PC-9 (cell line): ENCODE data around the gene ZNF655. TPM values are rescaled to one million over a fixed set of nuclear protein-coding genes. Genes with fewer than 3 reads are reported as not detected.

Experiments
- Bru-seq: library from RNA; stranded (reverse); fragments of 400-500 nt; gene quantifications from one replicate; lab custom pipeline; 2021; lab: Mats Ljungman, UMichigan
- BruChase-seq, 2 experiments: library from RNA; stranded (reverse); fragments of 400-500 nt; gene quantifications; one replicate each; lab custom pipeline; 2021; lab: Mats Ljungman, UMichigan
- BruUV-seq: library from RNA; stranded (reverse); fragments of 400-500 nt; replicated peaks from 2 replicates; lab custom pipeline; 2021; lab: Mats Ljungman, UMichigan
- CTCF ChIA-PET: fragments of 300-600 bp; sonication (Branson Sonifier 250); formaldehyde crosslinking; loops from one replicate; lab custom pipeline; 2022; ENCODE audit warnings: antibody characterized with exemption; lab: Charles Lee
- POLR2A ChIA-PET: fragments of 300-600 bp; sonication (Branson Sonifier 250); formaldehyde crosslinking; loops from one replicate; lab custom pipeline; 2022; ENCODE audit warnings: antibody characterized with exemption; ENCODE audit not compliant: unreplicated experiment; lab: Charles Lee
- DNase-seq, 2 experiments: peaks; one replicate each; pipeline versions ENCODE4 v3.0.0 to v3.0.0-alpha.2; 2015 to 2022; ENCODE audit warnings: mixed read lengths in 1 of 2
- H2AFZ ChIP-seq: fragments of 200-600 bp; sonication (generic); 2 replicates; pipeline ENCODE4 v1.8.1; 2017; ENCODE audit warnings: antibody characterized with exemption
- H3F3A ChIP-seq: fragments of 200-600 bp; sonication (generic); 2 replicates; pipeline ENCODE4 v1.8.1; 2017; ENCODE audit warnings: antibody characterized with exemption, mild to moderate bottlenecking, low read depth; ENCODE audit not compliant: insufficient read depth
- H3K27ac ChIP-seq: fragments of 200-600 bp; sonication (generic); 2 replicates; pipeline ENCODE4 v1.6.1; 2016; ENCODE audit warnings: mixed run types
- H3K27me3 ChIP-seq: fragments of 200-600 bp; sonication (generic); 2 replicates; pipeline ENCODE4 v1.6.1; 2016; ENCODE audit warnings: low read depth, mixed run types; ENCODE audit not compliant: insufficient read depth
- H3K36me3 ChIP-seq: fragments of 200-600 bp; sonication (generic); 2 replicates; pipeline ENCODE4 v1.6.1; 2016; ENCODE audit warnings: low read depth, mixed run types
- H3K4me1 ChIP-seq: fragments of 200-600 bp; sonication (generic); replicated peaks from 2 replicates; pipeline ENCODE4 v1.6.1; 2016; ENCODE audit warnings: mixed run types; ENCODE audit not compliant: insufficient read depth
- H3K4me2 ChIP-seq: fragments of 200-600 bp; sonication (generic); 2 replicates; pipeline ENCODE4 v1.6.1; 2017; ENCODE audit warnings: mixed run types
- H3K4me3 ChIP-seq: fragments of 200-600 bp; sonication (generic); 2 replicates; pipeline ENCODE4 v1.6.1; 2016; ENCODE audit warnings: mixed run types
- H3K79me2 ChIP-seq: fragments of 200-600 bp; sonication (generic); 2 replicates; pipeline ENCODE4 v1.6.1; 2017; ENCODE audit warnings: low read depth, mixed run types
- H3K9me2 ChIP-seq: fragments of 200-600 bp; sonication (generic); 2 replicates; pipeline ENCODE4 v1.8.1; 2017; ENCODE audit warnings: mild to moderate bottlenecking; ENCODE audit not compliant: insufficient read depth
- H3K9me3 ChIP-seq: fragments of 200-600 bp; sonication (generic); 2 replicates; pipeline ENCODE4 v1.8.1; 2016; ENCODE audit warnings: low read depth; ENCODE audit not compliant: insufficient read depth
- H4K20me1 ChIP-seq: fragments of 200-600 bp; sonication (generic); 2 replicates; pipeline ENCODE4 v1.8.1; 2017; ENCODE audit not compliant: insufficient read depth
- EZH2 ChIP-seq: fragments of 200-600 bp; sonication (generic); IDR thresholded peaks from 2 replicates; pipeline ENCODE4 v1.8.0; 2017; ENCODE audit warnings: antibody characterized with exemption, low read depth
- intact Hi-C: fragments of 100-400 bp; cut with micrococcal nuclease; formaldehyde crosslinking; loops from one replicate; pipeline ENCODE4 v1.10.0; 2022; ENCODE audit not compliant: unreplicated experiment
- long read RNA-seq: library from polyadenylated mRNA; stranded (forward); transcript quantifications from one replicate; pipeline ENCODE4 v2.0.0, GENCODE V29; 2022
- total RNA-seq: library from RNA; stranded (reverse); gene quantifications from 2 replicates; pipeline ENCODE4 v1.2.3, GENCODE V29; 2021
- TF ChIP-seq, protein P1 (sequence below): fragments of 200-600 bp; sonication (generic); conservative IDR thresholded peaks from 2 replicates; pipeline ENCODE4 v1.6.1; 2017; ENCODE audit warnings: mixed run types, antibody characterized with exemption, mild to moderate bottlenecking, moderate library complexity

ZNF655 gene, protein sequence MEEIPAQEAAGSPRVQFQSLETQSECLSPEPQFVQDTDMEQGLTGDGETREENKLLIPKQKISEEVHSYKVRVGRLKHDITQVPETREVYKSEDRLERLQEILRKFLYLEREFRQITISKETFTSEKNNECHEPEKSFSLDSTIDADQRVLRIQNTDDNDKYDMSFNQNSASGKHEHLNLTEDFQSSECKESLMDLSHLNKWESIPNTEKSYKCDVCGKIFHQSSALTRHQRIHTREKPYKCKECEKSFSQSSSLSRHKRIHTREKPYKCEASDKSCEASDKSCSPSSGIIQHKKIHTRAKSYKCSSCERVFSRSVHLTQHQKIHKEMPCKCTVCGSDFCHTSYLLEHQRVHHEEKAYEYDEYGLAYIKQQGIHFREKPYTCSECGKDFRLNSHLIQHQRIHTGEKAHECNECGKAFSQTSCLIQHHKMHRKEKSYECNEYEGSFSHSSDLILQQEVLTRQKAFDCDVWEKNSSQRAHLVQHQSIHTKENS
- 75.6 and 83.0 TPM in 2 replicates for total RNA-seq
- percentile 92 among the genes with signal in this experiment for Bru-seq, nascent RNA
- percentile 99 among the genes with signal in this experiment for BruChase-seq, experiment 1, labeled RNA remaining after a 2-hour chase
- percentile 98 among the genes with signal in this experiment for BruChase-seq, experiment 2, labeled RNA remaining after a 6-hour chase
- long read RNA-seq, full-length matches to known transcripts, result 24 of 72 reads
- long read RNA-seq, partial matches to known transcripts, result 3 of 72 reads
- long read RNA-seq, other reads (novel, unspliced or antisense), result 45 of 72 reads

GRCh38 chr7:99558306-99559174, at the start of gene ZNF655:
Gene ZNF655 (plus strand): TSS chr7:99558642. CDS start chr7:99560560, 1,918 bp downstream.
- Histone ChIP-seq H2AFZ (peak within 1 kb of the TSS; percentile 98), H3K36me3 (0 out of 2 replicates have a peak, but pooled peaks cover 8% of the 10 kb centered on the region), H3F3A (peaks cover 34% of the 10 kb centered on the region), H3K79me2 (peaks cover 18% of the 10 kb centered on the region), H3K4me1 (peaks cover 27% of the 10 kb centered on the region), H3K4me3 (peak within 1 kb of the TSS; percentile 83), H3K9me3 (no peaks in the 10 kb centered on the region), H3K9me2 (no peaks in the 10 kb centered on the region), H3K4me2 (peak within 1 kb of the TSS; percentile 85), H4K20me1 (no peaks in the 10 kb centered on the region), H3K27ac (peak within 1 kb of the TSS; percentile 59), H3K27me3 (no peaks in the 10 kb centered on the region)
- ChIA-PET POLR2A (interaction anchor here (0.6 to 0.7 kb wide), 4 partner anchors 54 to 878 kb away, joined by 3 to 4 read pairs (median 4); partner anchors contain the start of genes BUD31, PDAP1 and ZKSCAN5), CTCF (interaction anchor here (0.5 kb wide), 1 partner anchor 411 kb away, joined by 3 read pairs; no protein-coding TSS in a partner anchor)
- peak; percentile 52 to 84 for DNase-seq
- TF ChIP-seq, protein P1, sequence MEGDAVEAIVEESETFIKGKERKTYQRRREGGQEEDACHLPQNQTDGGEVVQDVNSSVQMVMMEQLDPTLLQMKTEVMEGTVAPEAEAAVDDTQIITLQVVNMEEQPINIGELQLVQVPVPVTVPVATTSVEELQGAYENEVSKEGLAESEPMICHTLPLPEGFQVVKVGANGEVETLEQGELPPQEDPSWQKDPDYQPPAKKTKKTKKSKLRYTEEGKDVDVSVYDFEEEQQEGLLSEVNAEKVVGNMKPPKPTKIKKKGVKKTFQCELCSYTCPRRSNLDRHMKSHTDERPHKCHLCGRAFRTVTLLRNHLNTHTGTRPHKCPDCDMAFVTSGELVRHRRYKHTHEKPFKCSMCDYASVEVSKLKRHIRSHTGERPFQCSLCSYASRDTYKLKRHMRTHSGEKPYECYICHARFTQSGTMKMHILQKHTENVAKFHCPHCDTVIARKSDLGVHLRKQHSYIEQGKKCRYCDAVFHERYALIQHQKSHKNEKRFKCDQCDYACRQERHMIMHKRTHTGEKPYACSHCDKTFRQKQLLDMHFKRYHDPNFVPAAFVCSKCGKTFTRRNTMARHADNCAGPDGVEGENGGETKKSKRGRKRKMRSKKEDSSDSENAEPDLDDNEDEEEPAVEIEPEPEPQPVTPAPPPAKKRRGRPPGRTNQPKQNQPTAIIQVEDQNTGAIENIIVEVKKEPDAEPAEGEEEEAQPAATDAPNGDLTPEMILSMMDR, result no peak
- no peak for TF ChIP-seq EZH2
- TSS peak; percentile 29 for BruUV-seq
- intact Hi-C loops, result no loop called here

DNA sequence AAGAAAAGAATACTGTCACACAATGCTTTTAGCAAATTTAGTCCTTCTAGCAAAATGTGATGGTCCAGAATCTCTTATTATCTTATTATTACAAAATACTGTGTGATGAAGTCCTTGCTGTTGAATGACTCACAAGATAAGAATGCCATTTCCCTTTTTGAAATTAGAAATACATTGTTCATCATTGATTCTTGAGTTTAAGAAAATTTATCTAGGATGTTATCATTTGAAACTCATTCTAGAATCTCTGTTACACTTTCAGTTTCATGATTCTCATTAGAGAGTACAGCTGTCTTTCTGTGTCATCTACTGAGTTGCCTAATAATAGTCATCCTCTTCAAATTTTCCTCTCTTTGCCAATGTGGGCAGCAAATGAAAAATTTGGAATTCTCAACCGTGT, 44.4 kb upstream of the ZNF655 start:
- no peaks in the 10 kb centered on the region for H3K9me3 ChIP-seq
- no peaks in the 10 kb centered on the region for H4K20me1 ChIP-seq
- no peak overlapping the region for H3K4me3 ChIP-seq
- H3F3A ChIP-seq, result no peaks in the 10 kb centered on the region
- H3K4me1 ChIP-seq, result no peaks in the 10 kb centered on the region
- no peak overlapping the region for H2AFZ ChIP-seq
- no peak overlapping the region for H3K4me2 ChIP-seq
- peaks cover 4% of the 10 kb centered on the region; the same call in 1 of the 2 replicates for H3K79me2 ChIP-seq
- no peak overlapping the region for H3K27ac ChIP-seq
- DNase-seq, result no peak
- intact Hi-C loops, result no loop called here
- ChIA-PET POLR2A (interaction anchor here (0.7 kb wide), 1 partner anchor 10 kb away, joined by 3 read pairs; the partner anchor contains the start of gene ZKSCAN5), CTCF (no interaction called here)
- peaks cover 6% of the 10 kb centered on the region; the same call in 1 of the 2 replicates for H3K36me3 ChIP-seq
- TF ChIP-seq EZH2, result no peak
- TF ChIP-seq, protein P1, result no peak
- H3K9me2 ChIP-seq, result no peaks in the 10 kb centered on the region
- H3K27me3 ChIP-seq, result no peaks in the 10 kb centered on the region
- no TSS peak for BruUV-seq
